ENCODE data around the gene FGD3.
"Not testable (repeated sequence)": the region's sequence is repeated elsewhere in the genome, so short reads cannot be mapped to it uniquely, and the experiment has no call there.

The FGD3 gene, protein sequence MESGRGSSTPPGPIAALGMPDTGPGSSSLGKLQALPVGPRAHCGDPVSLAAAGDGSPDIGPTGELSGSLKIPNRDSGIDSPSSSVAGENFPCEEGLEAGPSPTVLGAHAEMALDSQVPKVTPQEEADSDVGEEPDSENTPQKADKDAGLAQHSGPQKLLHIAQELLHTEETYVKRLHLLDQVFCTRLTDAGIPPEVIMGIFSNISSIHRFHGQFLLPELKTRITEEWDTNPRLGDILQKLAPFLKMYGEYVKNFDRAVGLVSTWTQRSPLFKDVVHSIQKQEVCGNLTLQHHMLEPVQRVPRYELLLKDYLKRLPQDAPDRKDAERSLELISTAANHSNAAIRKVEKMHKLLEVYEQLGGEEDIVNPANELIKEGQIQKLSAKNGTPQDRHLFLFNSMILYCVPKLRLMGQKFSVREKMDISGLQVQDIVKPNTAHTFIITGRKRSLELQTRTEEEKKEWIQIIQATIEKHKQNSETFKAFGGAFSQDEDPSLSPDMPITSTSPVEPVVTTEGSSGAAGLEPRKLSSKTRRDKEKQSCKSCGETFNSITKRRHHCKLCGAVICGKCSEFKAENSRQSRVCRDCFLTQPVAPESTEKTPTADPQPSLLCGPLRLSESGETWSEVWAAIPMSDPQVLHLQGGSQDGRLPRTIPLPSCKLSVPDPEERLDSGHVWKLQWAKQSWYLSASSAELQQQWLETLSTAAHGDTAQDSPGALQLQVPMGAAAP

DNA sequence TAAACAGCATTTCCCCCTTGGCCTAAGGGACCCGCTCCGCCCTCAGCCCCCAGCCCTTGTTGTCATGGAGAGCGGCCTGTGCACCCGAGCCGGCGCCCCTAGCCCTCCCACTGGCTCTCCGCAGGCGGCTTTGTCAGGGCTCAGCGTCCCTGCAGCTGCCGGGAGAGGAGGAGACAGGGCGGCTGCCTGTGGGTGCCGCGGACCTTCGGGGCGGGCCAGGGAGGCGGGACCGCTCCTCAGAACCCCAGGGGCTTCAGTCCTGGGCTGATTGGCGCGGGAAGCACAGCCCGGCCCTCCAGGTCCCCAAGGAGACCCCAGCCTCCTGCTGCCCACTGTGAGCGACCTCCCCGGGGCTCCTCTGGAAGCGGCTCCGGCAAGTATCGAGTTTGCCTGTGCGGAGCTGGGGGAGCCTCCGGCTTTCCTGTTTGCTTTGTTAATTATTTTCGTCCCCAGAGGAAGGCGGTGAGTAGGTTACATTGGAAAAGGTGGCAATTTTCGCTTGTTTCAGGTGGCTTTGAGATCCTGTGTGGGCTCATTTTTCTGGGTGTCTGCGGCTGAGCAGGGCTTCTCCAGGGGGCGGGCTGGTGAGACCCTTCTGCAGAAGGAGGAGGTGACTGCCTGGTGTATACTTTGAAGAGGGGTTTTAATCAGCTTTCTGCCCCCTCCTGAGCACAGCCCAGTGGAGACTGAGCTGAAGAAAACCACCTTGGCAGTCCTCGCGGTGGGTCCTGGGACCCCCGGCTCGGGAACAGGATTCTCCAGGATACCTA, at the start of gene FGD3:
Gene FGD3 (plus strand): TSS at position 256 of the 770 bp plus-strand sequence. CDS start 28,734 bp downstream, outside the sequence.
- DNase-seq, result peak; percentile 40 to 68

DNA sequence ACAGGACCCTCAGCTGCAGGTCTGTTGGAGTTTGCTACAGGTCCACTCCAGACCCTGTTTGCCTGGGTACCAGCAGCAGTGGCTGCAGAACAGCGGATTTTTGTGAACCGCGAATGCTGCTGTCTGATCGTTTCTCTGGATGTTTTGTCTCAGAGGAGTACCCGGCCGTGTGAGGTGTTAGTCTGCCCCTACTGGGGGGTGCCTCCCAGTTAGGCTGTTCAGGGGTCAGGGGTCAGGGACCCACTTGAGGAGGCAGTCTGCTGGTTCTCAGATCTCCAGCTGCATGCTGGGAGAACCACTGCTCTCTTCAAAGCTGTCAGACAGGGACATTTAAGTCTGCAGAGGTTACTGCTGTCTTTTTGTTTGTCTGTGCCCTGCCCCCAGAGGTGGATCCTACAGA, 42.2 kb upstream of the FGD3 start:
- not testable (repeated sequence) for DNase-seq

DNA sequence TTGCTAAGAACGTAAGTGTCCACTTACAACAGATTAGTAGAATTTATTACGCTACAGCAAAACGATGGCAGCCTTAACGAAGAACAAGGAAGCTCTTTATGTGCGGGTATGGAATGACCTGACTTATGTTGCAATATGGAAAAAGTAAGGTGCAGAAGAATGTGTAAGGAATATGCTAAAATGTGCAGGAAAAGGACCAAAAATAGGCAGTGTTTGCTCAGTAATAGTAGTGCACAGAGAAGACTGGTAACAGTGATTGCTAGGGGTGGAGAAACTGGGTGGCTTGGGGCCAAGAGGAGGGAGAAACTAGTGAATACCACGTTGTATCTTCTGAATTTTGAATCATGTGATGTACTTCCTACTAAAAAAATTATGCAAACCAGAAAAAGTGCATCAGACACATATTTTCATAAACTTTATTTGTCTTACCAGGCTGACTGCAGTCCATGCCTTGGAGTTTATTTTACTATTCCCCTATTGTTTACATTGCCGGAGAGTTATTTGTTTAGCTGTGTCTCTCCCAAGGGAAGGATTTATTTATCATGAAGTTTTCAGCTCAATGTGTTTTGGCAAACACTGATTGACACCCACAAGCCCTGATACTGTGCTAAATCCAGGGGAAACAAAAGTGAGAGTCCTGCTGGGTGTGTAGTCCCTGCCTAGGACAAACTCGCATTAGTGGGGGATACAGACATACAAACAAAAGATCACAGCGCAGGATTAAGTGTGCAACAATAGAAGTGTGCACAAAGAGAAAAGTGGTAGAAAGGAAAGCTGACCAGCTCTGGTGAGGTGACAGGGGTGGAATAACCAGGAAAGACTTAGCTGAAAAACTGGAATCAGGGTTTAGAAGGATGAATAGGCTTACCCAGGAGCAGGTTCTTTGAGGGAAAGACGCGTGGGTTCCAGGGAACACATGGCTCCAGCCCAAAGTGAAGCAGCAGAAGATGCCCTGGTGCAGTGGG, 35.5 kb upstream of the FGD3 start:
- DNase-seq, result peak; percentile 54

DNA sequence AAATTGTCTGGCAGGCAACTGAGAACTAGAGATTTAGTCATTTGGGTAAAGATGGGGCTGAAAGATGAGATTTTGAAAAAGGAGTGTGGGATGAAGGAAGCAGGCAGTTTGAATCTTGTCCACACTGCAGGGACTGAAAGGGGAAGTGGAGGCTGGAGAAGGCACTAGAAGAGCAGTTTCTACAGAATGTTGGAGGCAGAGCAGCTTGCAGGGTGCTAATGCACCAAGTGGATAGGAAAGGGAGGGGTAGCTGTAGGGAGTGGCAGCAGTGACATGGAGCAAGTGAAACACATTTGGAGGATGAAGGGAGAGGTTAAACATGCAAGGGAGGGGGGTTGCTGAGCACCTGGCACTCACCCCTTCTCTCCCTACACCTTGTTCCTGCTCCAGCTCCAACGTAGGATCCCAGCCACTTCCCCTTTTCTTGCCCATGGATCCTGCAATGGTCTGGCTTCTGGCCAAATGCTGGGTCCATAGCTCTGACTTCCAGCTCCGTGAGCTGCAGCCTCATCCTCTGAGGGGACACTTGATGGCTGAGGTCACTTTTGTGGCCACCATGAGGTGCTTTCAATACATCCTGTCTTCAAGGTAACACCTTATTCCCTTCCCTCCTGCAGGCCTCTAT, 30.0 kb upstream of the FGD3 start:
- peak; percentile 12 to 23 for DNase-seq

DNA sequence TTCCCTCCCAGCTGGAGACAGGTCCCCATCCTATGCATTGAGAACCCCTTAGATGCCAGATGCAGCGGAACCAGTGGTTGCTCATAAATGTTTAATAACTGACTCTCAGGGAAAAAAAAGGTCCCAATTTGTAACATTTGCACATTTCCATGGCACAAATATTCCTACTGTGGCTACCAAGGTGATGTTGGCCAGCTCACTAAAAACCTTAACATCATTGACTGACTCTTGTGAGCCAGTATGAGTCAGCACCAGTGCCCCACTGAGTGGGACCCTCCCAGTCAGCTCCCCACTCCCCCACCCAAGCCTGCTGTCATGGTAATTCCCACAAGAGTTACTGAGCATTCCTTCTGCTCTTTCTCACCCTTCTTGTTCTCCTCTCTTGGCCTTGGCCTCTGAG, 26.9 kb upstream of the FGD3 start:
- no peak for DNase-seq

DNA sequence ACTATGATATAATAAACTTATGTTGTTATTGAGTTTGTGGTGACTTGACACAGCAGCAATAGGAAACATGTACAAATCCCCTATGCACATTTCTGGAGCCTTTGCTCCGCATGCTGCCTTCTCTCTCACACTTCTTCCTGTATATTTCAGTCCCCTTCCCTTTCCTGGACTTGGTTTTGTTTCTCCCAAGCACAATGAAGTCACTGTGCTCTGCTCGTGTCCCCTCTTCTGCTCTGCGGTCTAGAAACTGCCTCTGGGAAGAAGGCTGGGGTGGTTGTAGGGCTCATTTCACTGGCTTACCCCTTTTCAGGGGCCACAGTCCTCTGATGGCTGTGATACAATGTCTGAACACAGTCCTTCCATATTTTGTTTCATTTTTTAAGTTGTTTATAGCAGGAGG, 15.7 kb upstream of the FGD3 start:
- DNase-seq, result no peak

DNA sequence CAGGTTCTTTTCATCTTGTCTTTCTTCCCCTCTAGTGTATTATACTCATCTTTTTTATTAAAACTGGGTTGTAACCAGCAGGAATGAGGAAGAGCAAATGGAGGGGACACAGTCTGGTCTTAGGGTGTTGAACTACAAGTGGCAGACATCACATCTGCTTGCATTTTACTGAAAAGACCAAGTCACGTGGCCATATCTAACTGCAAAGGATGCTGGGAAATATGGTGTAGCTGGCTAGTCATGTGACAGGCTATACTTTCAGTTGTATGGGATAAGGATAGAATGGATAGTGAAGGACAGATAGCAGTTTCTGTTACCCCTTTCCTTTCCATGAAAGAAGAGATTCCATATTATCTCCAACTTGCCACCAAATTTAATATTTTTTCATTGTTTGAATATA, 13.0 kb upstream of the FGD3 start:
- DNase-seq, result no peak

DNA sequence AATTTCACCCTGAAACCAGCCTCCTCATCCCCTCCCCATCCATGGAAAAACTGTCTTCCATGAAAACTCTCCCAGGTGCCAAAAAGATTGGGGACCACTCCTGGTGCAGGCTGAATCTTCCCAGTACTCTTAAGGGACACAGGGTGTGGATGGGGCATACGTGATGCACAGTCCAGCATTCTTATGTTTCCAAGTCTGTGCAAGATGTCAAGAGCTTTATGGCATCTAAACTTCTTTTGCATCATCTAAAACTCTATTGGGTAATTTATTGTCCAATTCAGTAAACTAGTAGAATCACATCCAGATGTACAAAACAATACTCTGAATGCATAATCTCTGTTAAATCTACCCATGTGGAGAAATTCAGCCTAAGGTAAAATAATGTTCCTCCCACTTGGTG, 9.3 kb upstream of the FGD3 start:
- DNase-seq, result no peak

DNA sequence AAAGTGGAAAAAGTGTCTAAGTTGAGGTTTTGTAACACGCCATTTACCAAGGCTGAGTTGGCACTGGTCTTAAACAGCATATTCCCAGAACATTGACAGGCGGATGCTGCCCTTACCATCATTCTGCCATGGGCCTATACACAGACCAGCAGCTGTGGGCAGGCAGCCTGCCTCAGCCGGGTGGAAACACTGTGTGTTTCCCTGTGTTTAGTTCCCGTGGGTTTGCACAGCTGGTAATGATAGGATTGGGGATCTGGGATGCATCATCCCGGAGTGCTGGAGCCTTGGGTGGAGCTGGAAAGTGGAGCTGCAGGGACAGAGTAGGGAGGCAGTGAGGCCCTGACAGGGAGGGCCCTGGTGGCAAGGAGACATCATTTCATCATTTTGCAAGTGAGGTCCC, 5.5 kb upstream of the FGD3 start:
- no peak for DNase-seq

DNA sequence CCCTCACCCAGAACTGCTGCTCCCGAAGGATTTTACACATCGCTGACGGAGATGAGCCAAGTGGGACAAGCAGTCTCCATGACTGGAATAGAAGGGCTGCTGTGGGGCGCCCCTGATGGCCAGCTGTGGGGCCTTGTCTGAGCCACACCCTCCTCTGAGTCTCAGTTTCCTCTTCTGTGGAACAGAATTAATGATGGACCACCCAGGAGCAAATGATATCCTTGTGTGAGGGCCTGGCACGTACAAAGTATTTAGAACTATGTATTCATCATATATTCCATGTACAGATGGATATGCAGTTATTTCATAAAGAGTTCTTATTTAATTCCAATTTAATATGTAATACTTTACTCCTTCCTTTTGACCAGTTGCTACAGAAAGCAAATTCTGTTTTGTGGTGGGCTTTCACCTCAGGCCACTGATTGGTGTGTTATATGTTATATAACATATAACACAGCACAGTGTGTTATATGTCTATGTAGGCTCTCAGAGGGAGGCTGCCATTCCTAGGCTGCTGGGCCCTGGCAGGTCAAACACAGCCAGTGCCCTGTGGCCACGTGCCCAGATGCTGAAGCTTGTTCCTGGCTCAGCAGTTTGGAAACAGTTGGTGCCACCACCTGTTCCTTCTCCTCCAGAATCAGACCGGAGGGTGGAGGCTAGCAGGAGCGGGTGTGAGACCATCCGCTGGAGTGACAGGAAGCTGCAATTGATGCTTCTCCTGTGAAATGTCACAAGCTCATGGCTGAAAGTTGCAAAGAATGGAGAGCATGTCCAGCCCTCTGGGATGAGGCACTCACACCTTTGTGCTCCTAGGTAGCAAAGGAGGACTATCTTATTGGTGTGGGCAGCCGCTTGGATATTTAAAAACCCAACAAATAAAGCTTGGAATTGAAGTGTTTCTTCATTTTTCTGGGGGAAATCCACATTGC, 4.4 kb upstream of the FGD3 start:
- no peak for DNase-seq

DNA sequence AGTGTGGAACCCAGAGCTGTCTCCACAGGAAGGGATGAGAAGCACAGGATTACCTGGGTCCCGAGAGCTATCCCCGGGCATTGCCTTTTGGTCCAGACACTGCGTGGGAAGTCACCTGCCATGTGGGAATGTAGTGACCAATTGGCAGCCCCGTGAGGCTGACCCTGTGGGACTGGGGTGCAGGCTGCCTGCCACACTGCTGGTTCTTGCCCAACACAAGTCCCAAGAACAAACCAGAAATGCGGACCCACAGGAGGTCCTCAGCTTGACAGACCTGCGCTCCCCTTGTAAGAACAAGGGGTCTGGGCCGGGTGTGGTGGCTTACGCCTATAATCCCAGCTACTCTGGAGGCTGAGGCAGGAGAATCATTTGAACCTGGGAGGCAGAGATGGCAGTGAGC, 2.4 kb upstream of the FGD3 start:
- no peak for DNase-seq

DNA sequence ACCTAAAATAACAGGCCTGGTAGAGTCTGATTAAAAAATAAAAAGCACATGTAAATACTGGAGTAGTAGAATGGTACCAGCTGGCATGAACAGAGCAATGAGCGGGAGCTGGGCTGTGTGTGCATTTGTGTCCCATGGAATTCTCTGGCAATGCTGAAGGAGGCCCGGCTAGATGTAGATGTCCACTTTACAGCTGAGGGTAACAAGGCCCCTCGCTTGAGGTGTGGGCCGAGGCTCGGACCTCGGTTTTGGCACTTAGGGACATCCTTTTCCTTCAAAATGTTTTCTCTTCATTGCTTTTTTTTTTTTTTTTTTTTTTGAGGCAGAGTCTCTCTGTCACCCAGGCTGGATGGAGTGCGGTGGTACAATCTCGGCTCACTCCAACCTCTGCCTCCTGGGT, 1.5 kb upstream of the FGD3 start:
- DNase-seq, result no peak

DNA sequence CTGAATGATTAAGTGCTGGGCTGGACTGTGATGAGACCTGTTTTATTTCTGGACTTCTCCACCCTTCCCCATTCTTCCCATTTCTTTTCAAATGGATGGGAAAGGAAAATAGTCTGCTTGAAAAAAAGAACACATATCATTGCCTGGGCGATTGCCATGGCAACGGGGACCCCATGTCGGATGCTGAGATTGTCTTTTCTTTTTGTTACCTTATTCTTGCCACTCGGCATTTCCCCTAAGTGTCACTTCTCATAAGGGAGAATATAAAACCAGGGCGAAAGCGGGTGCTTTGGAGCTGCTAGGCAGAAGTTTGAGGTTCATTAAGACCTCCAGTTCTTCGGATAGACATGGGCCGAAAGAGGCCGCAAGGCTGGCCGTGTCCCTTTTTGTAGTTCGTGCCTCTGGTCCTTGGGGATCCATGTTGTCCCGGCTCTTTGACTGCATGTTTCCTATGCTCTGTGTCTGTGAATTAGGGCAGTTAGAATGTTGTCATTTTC, 763 bp downstream of the FGD3 start:
- DNase-seq, result no peak

DNA sequence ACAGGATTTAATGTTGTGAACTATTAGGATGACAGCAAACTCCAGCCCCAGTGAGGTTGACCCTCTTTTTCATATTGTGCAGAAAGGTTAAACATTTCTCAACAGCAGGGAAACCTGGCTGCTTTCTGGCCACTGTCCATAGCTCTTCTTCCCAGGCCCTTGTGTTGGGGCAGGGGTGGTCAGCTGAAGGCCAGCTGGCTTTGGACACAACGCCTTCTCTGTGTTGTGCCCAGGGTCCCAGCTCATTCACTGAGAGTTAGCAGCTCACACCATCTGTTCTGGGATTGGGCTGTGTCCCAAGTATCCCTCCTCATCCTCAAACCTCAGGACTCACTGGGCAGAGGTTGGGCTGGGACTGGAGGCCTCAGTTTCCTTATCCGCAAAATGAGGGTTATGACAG, 1.3 kb downstream of the FGD3 start:
- no peak for DNase-seq

DNA sequence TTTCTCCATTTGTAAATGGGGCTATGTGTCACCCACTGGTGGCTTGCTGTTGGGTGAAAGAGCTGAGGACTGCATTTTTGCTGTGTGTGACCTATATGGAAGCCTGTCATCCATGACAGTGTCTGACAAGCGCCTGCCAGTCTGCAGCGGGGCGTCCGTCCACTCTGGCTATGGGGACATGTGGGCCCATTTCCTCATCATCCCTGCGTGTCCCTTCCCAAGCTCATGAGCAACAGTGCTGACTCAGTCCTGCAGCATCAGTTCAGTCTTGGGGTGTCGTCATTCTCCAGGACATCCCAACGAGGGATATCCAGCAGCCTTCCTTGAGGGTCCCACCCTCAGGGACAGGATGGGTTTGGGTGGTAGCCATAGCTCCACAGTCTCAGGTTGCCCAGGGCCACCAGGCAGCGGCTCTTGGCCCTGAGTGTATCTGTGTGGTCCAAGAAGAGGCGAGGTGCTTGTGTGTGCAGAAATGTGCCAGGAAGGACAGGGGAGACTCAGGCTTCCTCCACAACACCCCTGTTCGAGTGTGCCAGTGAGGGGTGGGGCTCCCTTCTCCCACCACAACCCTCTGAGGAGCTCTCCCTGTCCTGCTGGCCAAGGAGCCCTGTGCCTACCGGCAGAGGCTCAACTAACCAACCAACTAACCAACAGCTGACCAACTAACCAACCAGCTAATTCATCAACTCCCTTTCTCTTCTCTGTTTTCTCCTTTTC, 2.1 kb downstream of the FGD3 start:
- DNase-seq, result no peak

DNA sequence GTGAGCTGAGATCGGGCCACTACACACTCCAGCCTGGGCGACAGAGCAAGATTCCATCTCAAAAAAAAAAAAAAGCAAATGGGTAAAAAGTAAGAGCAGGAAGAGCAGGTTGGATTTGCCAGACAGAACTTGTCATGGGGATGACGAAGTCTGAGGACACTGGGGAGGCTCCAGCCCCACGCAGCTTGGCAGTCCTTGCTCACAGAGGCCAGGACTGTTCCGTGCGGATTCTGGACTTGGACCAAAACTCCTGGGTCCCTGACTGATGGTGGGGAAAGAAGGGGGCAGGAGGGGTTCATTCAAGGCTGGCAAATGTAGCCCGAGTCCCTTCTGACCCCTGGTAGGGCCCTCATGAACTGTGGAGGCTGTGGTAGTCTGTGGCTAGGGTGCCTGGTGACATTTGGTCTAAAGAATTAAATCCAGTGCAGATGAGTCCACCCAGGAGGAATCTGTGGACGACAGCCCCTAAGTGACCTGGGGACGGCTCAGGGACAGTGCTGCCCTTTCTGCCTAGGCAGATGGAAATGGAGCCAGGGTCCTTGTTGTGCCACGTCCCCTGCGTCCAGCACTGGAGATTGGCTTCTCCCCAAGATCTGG, 3.1 kb downstream of the FGD3 start:
- DNase-seq, result no peak

DNA sequence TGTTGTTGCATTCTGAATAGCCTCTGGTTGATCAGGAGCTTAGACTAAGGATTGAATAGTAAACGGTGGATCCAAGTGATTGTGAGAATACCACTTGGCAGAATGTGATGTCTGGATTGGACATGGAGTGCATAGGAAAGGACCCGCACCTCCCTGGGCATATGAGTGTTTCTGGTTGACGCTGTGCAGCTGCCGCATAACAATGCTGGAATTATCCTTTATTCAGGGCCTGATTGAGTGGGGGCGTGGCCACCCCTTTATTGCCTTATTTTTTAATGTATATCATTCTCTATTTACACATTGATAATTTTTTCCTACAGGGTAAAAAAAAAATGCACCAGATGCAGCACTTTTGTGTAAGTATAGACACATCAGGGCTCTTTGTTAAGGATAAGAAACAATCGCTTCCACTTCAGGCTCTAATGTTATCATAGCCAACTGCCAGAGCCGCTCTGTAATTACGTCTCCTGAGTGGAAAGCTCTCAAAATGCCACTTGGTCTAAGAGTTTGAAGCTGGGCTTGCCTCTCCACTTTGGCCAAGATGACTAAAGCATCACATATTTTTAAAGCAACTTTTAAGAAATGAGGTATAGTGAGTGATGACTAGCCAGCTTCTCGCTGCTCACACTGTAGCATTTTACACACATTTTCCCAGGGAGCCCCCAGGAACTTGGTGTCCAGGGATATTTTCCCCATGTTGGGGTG, 5.7 kb downstream of the FGD3 start:
- no peak for DNase-seq

DNA sequence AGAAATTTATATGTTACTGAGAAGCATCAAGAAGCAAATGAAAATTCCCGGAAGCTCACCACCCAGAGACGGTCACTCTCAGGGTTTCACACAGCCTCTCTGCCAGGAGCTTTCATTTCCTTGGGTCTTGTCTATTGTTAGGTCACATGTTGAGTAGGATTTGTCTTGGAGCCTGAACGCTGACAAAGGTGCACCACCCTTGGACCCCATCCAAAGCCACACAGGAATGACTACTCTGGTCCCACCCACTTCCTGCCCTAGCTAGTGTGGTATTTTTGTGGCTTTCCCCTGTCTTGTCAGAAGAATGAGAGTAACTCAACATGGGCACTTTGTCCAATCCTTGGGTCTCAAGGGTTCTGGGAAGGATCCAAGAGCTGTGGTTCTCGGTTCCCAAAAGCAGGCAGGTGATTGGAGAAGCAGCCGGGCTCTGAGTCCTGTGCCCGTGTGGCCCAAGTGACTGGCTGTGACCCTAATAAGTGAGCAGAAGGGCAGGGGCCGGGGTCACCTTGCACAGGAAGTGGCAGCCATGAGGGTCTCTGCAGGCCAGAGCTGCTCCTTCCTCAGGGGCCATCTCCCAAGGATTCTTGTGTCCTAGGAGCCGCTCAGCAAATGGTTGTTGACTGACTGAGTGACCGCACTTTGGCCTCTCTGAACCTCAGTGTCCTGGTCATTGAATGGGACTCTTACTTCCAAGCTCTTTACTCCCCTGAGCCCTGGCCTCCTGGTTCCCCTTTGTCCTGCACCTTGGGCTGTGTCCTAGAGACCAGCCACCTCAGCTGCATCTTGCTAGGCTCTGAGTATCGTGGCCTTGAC, 6.9 kb downstream of the FGD3 start:
- peak in 1 of 2 experiments; percentile 21 for DNase-seq

All from NCI-H526 (cell line).